ENCODE measurements around the gene MLH1. TPM values are rescaled to one million over a fixed set of nuclear protein-coding genes. Genes with fewer than 3 reads are reported as not detected.
"Not testable (repeated sequence)": the region's sequence is repeated elsewhere in the genome, so short reads cannot be mapped to it uniquely, and the experiment has no call there.

Gene MLH1
- total and polyA plus RNA-seq, 9 donors: 14.1 to 44.3 (median 21.4) TPM

- Histone ChIP-seq H3K36me3 (no peaks in the 10 kb centered on the region), H3K4me3 (no peak overlapping the region), H3K4me1 (ENCODE audit: insufficient read depth) (peaks cover 8% of the 10 kb centered on the region), H3K27me3 (no peaks in the 10 kb centered on the region), H3K9me3 (no peaks in the 10 kb centered on the region), H3K27ac (no peak overlapping the region)
- no peak for DNase-seq
- no peak for TF ChIP-seq EP300 (IDR thresholded peaks at IDR 0.05)
- TF ChIP-seq CTCF (IDR thresholded peaks at IDR 0.05): no peak
- no peak for TF ChIP-seq POLR2A (IDR thresholded peaks at IDR 0.05)
- intact Hi-C loops (cut with DNase I): no loop called here
Measured at GRCh38 chr3:37052860-37053259, 59.5 kb downstream of the MLH1 start.

- WGBS, 3 donors: 42 to 58% (median 51%) methylated on average over 6 of the region's 6 CpGs
- no peak overlapping the region for H3K4me3 ChIP-seq
- peaks cover 8% of the 10 kb centered on the region for H3K4me1 ChIP-seq (ENCODE audit: insufficient read depth)
- H3K36me3 ChIP-seq: no peaks in the 10 kb centered on the region
- TF ChIP-seq POLR2A (IDR thresholded peaks at IDR 0.05): no peak
- no peak for TF ChIP-seq EP300 (IDR thresholded peaks at IDR 0.05)
- no peak for TF ChIP-seq CTCF (IDR thresholded peaks at IDR 0.05)
- intact Hi-C loops (cut with DNase I): no loop called here
- H3K27ac ChIP-seq: no peak overlapping the region
- no peaks in the 10 kb centered on the region for H3K9me3 ChIP-seq
- H3K27me3 ChIP-seq: no peaks in the 10 kb centered on the region
- DNase-seq: no peak
Measured at GRCh38 chr3:37053337-37053736, 60.0 kb downstream of the MLH1 start.

- Histone ChIP-seq H3K27me3 (no peaks in the 10 kb centered on the region), H3K4me1 (ENCODE audit: insufficient read depth) (peaks cover 8% of the 10 kb centered on the region), H3K4me3 (no peak overlapping the region), H3K9me3 (no peaks in the 10 kb centered on the region), H3K36me3 (no peaks in the 10 kb centered on the region), H3K27ac (no peak overlapping the region)
- intact Hi-C loops (cut with DNase I): no loop called here
- no peak for TF ChIP-seq EP300 (IDR thresholded peaks at IDR 0.05)
- no peak for TF ChIP-seq CTCF (IDR thresholded peaks at IDR 0.05)
- no peak for TF ChIP-seq POLR2A (IDR thresholded peaks at IDR 0.05)
- 88 to 96% (median 91%) methylated on average over 2 of the region's 2 CpGs for WGBS, 3 donors
- no peak for DNase-seq
Measured at GRCh38 chr3:37053753-37054152, 60.4 kb downstream of the MLH1 start.

GRCh38 chr3:37054370-37054769, 61.1 kb downstream of the MLH1 start:
- intact Hi-C loops (cut with DNase I): no loop called here
- no peak for TF ChIP-seq POLR2A (IDR thresholded peaks at IDR 0.05)
- no peak for TF ChIP-seq CTCF (IDR thresholded peaks at IDR 0.05)
- Histone ChIP-seq H3K36me3 (no peaks in the 10 kb centered on the region), H3K27ac (no peak overlapping the region), H3K4me3 (no peak overlapping the region), H3K27me3 (no peaks in the 10 kb centered on the region), H3K4me1 (ENCODE audit: insufficient read depth) (peaks cover 6% of the 10 kb centered on the region), H3K9me3 (no peaks in the 10 kb centered on the region)
- 54 to 68% (median 63%) methylated on average over 3 of the region's 3 CpGs for WGBS, 3 donors
- no peak for DNase-seq

- H3K9me3 ChIP-seq; H3K36me3 ChIP-seq; DNase-seq; intact Hi-C loops (cut with DNase I); H3K27me3 ChIP-seq; H3K27ac ChIP-seq; H3K4me1 ChIP-seq (ENCODE audit: insufficient read depth); H3K4me3 ChIP-seq: not testable (repeated sequence)
- 88 to 97% (median 93%) methylated on average over 8 of the region's 8 CpGs for WGBS, 3 donors
Measured at GRCh38 chr3:37055077-37055476, 61.8 kb downstream of the MLH1 start.

Measured in ovary (tissue), 9 donors.